HG02943 (cell line): ENCODE data around the gene IL5RA.

ENCODE experiments used
- ATAC-seq: cut with Tn5 transposase; IDR thresholded peaks from one replicate; pipeline ENCODE4 v1.9.1; 2021; ENCODE audit warnings: mild to moderate bottlenecking, low read depth, moderate library complexity; ENCODE audit not compliant: unreplicated experiment

IL5RA gene

DNA sequence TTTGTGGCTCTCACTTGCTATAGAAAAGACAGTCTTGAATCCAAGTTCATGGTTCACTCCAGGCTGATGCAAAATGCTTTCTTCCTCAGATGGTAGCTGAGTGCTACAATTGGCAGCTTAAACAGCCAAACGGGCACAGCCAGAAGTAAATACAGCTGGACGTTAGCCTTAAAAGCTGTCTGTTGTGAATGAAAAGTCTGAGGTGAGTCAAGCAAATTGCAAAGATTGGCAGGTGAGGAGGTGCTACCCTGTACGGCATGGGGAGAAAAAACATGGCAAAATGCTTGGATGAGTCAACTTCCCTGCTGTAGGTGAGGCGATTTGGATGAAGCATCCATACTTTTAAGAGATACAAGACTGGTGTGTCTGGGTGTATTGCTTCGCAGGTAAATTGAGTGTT is 40.5 kb downstream of the IL5RA start:
- ATAC-seq: no peak

DNA sequence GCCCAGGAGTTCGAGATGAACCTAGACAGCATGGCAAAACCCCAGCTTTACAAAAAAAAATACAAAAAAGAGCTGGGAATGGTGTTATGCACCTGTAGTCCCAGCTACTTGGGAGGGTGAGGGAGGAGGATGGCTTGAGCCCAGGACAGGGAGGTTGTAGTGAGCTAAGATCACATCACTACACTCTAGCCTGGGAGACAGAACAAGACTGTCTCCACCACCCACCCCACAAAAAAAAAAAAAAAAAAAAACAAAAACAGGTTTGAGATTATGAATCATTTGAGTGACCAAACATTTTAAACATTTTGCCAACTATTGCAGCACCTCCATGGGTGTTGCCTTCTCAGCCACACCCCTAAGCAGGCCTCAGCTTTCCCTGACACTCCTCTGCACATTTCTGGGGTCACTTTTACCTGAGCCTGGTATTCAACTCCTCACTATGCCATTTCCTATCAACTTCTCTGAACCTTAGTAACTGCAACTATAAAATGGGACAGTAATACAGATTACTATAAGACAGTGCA is 41.8 kb downstream of the IL5RA start:
- ATAC-seq: no peak

DNA sequence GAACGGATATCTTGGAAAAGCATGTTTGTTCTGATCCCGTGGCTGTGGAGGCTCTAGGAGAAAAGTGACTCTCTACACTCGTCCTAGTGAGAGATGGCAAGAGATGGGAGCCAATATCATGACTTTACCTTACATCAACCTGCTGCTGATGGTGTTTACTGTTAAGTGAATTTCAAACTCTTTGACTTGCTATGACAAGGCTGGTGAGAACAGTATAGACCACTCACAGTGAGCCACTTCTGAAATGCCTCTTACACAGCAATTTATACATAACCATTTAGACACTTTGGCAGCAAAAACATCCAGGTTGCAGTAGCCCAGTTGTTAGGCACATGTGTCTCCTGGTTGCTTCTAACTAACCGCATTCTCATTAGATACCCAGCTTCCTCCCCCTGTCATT is 43.3 kb downstream of the IL5RA start:
- ATAC-seq: no peak

DNA sequence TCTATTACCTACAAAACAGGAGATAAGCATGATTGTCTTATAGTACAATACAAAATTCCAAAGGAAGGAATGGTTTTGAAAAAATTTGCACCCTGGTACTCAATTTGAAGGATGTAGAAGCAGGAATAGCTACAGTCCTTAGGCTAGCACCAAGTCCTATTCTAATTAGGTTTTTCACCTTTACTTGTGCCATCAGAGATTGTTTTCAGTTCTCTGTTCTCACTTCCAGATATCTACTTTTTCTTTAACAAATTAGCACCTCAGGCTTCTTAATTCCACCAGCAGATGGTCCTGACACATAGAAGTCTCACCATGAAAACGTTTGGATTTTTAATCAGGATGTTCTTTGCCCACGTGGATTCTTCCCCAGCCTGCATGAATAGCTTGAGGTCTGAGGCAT is 43.8 kb downstream of the IL5RA start:
- no peak for ATAC-seq

DNA sequence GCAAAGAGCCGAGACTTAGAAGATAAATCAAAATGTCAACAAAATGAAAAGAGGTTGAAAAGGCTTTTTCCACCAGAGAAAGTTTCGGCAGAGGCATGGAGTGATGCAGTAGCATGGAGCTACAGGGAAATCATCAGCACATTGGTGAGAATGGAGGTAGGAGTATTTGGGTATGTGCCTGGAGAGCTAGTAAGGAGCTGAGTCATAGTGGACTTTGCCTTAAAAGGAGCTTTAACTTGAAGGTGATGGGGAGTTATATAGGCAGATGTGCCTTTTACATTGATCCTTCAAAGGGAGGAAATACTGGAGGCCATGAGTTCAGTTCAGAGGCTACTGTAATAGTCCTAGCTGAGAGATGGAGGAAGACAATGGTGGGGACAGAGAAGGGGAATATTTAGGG is 44.3 kb downstream of the IL5RA start:
- no peak for ATAC-seq

DNA sequence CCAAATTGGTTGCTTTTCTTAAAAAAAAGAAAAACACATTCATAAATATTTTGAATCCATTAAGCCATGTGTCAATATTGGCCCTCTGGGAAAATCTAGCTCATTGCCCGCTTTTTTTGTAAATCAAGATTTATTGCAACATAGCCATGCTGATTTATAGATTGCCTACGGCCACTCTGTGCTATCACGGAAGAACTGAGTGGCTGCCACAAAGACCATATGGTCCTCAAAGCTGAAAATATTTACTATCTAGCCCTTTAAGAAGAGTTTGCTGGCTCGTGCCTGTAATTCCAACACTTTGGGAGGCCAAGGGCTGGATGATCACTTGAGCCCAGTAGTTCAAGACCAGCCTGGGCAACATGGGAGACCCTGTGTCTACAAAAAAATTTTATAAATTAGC is 45.9 kb downstream of the IL5RA start:
- ATAC-seq: no peak

DNA sequence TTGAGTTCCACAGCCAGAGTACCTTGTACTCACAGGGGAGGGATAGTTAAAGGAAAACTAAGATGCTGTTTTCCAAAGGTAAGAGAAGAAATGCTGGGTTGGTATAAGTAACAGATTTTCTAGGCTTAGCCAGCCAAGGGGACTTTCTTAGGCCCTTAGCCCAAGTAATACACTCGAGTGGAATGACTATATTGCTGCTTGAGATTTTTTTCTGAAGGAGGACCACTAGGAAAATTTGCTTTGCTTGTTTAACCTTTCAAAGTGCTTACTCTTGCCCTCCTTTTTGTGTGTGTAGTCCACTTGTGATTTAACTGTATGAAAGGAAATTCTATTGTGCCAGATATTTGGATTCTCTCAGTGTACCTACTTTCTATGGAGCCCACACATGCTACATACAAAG is 50.5 kb downstream of the IL5RA start:
- no peak for ATAC-seq

DNA sequence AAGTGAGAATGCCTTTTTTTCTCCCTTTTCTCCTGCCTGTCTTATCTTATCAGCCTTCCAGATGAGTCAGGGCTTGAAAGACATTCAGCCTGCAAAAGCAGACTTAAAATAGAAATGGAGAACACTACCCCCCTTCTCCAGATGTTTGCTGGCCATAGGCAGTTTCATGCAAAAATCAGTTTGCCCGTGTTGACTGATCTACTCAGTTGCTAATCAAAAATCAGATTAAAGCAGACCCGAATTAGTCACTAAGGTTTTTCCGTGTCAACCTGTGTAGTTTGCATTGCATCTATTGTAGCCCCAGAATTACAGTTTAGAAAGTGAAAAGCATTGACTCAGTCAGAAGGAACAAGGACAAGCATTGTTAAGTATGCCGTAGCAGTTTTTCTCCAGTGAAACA is 56.2 kb downstream of the IL5RA start:
- no peak for ATAC-seq

DNA sequence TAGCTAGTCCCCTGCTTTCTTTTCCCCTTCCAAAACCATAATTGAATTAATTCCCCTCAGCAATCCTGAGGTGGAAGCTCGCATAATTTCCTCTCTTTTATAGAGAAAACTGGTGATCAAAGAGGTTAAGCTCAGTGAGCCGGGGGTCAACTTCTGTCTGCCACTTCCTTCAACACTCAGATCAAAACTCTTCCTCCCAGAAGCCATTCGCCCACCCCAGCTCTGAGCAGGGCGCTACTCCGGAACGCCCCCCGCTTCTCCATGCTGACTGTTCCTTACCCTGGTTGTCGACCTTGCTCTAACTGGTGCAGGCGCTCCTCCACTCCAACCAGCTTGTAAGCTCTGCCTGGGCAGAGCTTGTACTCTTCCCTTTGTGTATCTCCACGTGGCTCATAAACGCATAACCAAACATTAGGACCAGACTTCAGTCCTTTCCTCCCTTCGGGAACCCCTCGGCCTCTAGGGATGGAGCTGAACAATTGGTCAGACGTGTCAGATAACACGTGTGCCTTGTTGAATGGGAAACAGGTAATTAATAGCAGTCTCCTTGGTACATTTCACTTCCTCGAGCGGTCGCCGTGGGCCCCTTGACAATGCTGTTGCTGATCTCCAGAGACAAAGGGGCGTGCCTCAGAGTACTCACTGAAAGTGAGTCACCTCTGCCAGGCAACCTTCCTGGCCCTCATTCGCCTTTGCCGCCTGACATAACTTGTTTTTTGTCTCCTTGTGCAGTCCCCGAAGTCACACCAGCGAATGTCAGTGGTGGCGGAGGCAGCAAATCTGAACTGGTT is 71.8 kb downstream of the IL5RA start:
- no peak for ATAC-seq

DNA sequence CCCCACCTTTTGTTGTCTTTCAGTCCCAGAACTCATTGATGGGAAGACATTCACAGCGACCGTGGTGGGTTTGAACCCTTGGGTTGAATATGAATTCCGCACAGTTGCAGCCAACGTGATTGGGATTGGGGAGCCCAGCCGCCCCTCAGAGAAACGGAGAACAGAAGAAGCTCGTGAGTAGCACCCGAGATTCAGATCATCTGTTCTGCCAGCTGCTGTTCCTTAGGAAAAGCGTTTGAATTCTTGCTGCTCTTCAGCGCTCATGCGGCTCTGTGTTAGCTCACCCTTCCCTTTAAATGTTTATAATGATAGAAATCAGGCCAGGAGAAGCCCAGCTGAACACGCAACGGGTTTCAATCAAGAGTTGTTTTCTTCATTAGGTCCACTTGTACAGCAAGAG is 73.0 kb downstream of the IL5RA start:
- no peak for ATAC-seq

DNA sequence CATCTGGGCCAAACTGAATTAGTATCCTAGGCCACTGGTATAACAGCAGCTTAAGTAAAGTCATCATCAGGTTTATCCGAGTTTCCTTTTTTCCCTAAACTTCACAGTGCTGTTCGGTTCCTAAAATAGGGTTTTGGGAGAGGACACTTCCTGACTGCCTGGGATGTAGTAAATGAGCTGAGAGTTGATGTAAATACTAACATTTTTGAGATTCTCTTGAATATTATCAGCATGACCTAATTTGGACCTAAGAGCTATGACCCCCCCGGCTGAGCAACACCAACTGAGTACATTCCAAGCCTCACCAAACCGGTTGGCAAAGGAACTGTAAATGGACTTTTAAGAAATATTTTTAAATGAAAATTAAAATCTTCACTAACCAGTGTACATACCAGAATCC is 78.8 kb downstream of the IL5RA start:
- no peak for ATAC-seq

DNA sequence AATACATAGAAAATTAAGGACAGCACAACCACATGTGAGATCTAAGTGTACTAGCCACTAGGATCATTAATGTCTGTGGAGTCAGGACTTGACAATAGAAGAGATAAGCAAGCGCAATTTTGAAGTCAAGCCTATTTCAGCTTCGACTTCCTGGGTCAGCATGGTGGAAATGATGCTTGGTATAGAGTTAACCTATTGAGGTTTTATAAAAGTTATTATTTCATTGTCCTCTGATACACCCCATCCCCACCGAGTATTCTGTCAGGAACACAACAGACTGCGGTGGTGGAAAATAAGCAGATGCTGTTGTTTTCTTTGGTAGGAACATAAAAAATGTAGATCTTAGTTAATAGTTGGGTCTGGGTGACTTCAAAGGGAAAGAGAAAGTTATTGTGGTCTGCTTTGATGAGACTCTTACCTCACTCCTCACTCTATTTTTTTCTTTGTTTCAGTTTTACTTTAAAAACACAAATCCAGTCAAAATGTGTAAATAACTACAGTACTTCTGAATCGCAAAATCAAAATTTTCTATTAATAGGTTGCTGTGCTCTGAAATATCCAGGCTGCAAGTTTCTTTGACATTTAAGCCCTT is 82.1 kb downstream of the IL5RA start:
- ATAC-seq: peak; percentile 89

DNA sequence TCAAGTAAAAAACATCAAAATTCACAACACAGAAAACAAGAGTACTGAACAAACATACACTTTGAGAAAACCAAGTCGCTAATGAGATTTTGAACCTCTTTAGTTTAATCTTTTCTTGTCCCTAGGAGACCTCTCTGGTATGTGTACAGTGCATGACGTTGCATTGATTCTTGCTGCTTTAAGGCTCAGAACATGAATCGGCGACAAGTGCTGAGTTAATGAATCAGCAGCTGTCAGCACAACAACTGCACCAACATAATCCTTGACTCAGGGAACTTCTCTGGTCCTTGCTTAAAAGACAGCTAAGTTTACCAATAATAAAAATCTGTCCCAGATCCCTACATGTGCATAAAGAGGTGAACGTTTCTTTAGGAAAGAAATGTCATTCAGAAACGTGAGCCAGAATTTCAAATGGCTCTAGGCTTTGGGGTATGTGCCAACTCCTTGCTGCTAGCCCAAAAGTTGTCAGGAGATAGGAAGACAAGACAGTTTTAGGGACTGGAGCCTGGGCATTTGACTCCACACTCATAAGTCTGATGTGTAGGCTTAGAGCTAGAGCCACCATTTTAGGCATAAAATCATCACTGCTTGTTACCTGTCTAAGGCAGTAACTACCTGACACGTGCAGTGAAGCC is 86.9 kb downstream of the IL5RA start:
- no peak for ATAC-seq

DNA sequence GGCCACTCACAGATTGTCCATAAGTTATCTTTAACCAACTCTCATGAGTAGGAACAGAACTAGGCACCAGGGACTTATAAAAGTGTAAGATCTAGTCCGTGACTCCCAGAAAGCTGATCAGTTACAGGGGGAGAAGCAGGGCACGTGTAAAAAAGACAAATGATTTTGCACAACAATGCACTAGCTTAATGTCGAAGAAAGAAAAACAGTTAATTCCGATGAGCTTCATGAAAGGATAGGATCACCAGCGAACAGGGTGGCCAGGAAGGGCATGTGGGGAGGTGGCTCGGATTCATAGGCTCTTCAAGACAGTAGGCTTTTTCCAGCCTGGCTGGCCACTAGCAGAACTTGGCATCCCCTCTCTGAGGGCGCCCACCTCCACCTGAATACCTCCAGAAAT is 90.0 kb downstream of the IL5RA start:
- no peak for ATAC-seq
